Renal cortex interstitium (tissue), 15 donors: ENCODE measurements around the gene RNF207. TPM values are rescaled to one million over a fixed set of nuclear protein-coding genes. Genes with fewer than 3 reads are reported as not detected.

Experiments
- DNase-seq, 11 donors: peaks; one replicate each; pipeline ENCODE4 v3.0.0-alpha.2; 2013; ENCODE audit warnings: low read depth in 9 of 11, low spot score in 4 of 11; ENCODE audit errors: extremely low read depth in 1 of 11
- long read RNA-seq, 16 experiments: transcript quantifications; one replicate each; lab custom pipeline, GENCODE V29; 2026
- polyA plus RNA-seq, 3 donors: library from polyadenylated mRNA; unstranded; fragments of 120-200 nt; gene quantifications; one replicate each; pipeline ENCODE4 v1.2.1, GENCODE V29; 2013; ENCODE audit not compliant: insufficient read length in 3 of 3

RNF207 gene
- polyA plus RNA-seq = 10 to 100 TPM; 20.0 to 52.0 (median 25.4) TPM
- long read RNA-seq, donor 1, partial matches to known transcripts = 0 of 3 reads
- long read RNA-seq, donor 1, other reads (novel, unspliced or antisense) = 0 of 3 reads
- long read RNA-seq, donor 2, partial matches to known transcripts = 0 of 32 reads
- long read RNA-seq, donor 2, other reads (novel, unspliced or antisense) = 30 of 32 reads
- long read RNA-seq, donor 3, partial matches to known transcripts = 27 of 40 reads
- long read RNA-seq, donor 3, other reads (novel, unspliced or antisense) = 10 of 40 reads
- long read RNA-seq, donor 4, partial matches to known transcripts = 0 of 3 reads
- long read RNA-seq, donor 4, other reads (novel, unspliced or antisense) = 0 of 3 reads
- long read RNA-seq, donor 5 = 0 reads
- long read RNA-seq, donor 6, transcript RNF207-205 (3 exons, 551 nt) = major isoform, 6 of 38 reads
- long read RNA-seq, donor 6, partial matches to known transcripts = 32 of 38 reads
- long read RNA-seq, donor 6, other reads (novel, unspliced or antisense) = 0 of 38 reads
- long read RNA-seq, donor 7, partial matches to known transcripts = 22 of 23 reads
- long read RNA-seq, donor 7, other reads (novel, unspliced or antisense) = 0 of 23 reads
- long read RNA-seq, donor 8, partial matches to known transcripts = 54 of 59 reads
- long read RNA-seq, donor 8, other reads (novel, unspliced or antisense) = 0 of 59 reads
- long read RNA-seq, donor 9, partial matches to known transcripts = 21 of 21 reads
- long read RNA-seq, donor 9, other reads (novel, unspliced or antisense) = 0 of 21 reads
- long read RNA-seq, donor 10, partial matches to known transcripts = 69 of 72 reads
- long read RNA-seq, donor 10, other reads (novel, unspliced or antisense) = 0 of 72 reads
- long read RNA-seq, donor 11 = 0 reads
- long read RNA-seq, donor 12, partial matches to known transcripts = 0 of 1 reads
- long read RNA-seq, donor 12, other reads (novel, unspliced or antisense) = 0 of 1 reads
- long read RNA-seq, donor 13, partial matches to known transcripts = 8 of 9 reads
- long read RNA-seq, donor 13, other reads (novel, unspliced or antisense) = 0 of 9 reads
- long read RNA-seq, donor 14, partial matches to known transcripts = 21 of 23 reads
- long read RNA-seq, donor 14, other reads (novel, unspliced or antisense) = 0 of 23 reads
- long read RNA-seq, donor 15, partial matches to known transcripts = 0 of 1 reads
- long read RNA-seq, donor 15, other reads (novel, unspliced or antisense) = 0 of 1 reads
- long read RNA-seq, donor 16, transcript RNF207-205 (3 exons, 551 nt) = major isoform, 9 of 250 reads
- long read RNA-seq, donor 16, partial matches to known transcripts = 235 of 250 reads
- long read RNA-seq, donor 16, other reads (novel, unspliced or antisense) = 0 of 250 reads

- peak in 6 of 11 donors; percentile 51 to 82 (median 72) for DNase-seq
Observed at GRCh38 chr1:6205849-6206519, at the start of gene RNF207. Gene RNF207, plus strand, starts transcription at chr1:6206119. Its CDS starts 417 bp downstream, at chr1:6206536.

GRCh38 chr1:6157132-6157527, 48.8 kb upstream of the RNF207 start:
- no peak for DNase-seq

- no peak for DNase-seq
Observed at GRCh38 chr1:6157528-6158174, 48.3 kb upstream of the RNF207 start.

GRCh38 chr1:6158181-6158580, 47.7 kb upstream of the RNF207 start:
- no peak for DNase-seq

- DNase-seq = no peak
Observed at GRCh38 chr1:6162341-6162740, 43.6 kb upstream of the RNF207 start.

GRCh38 chr1:6162773-6163172, 43.1 kb upstream of the RNF207 start:
- no peak for DNase-seq

GRCh38 chr1:6163191-6163972, 42.5 kb upstream of the RNF207 start:
- no peak for DNase-seq

GRCh38 chr1:6163973-6164617, 41.8 kb upstream of the RNF207 start:
- DNase-seq = no peak

GRCh38 chr1:6165027-6165426, 40.9 kb upstream of the RNF207 start:
- DNase-seq = no peak

- no peak for DNase-seq
Observed at GRCh38 chr1:6165441-6165985, 40.4 kb upstream of the RNF207 start.

GRCh38 chr1:6166221-6166620, 39.7 kb upstream of the RNF207 start:
- no peak for DNase-seq

- no peak for DNase-seq
Observed at GRCh38 chr1:6166655-6167390, 39.1 kb upstream of the RNF207 start.

- DNase-seq = no peak
Observed at GRCh38 chr1:6167391-6168303, 38.3 kb upstream of the RNF207 start.

- DNase-seq = no peak
Observed at GRCh38 chr1:6168947-6169586, 36.9 kb upstream of the RNF207 start.
